Activated gamma-delta T cell treated with anti-CD3 and anti-CD28 coated beads, Interleukin-2, amount 50 U/mL, for 16 hours (primary cell): Measurements from ENCODE around the gene MMP24.
"Not testable (repeated sequence)": the region's sequence is repeated elsewhere in the genome, so short reads cannot be mapped to it uniquely, and the experiment has no call there.

Experiments used
- DNase-seq: peaks from one replicate; pipeline ENCODE4 v3.0.0-alpha.2; 2020; ENCODE audit warnings: low read depth

Gene MMP24

GRCh38 chr20:35223941-35224340, 2.5 kb upstream of the MMP24 start:
- no peak for DNase-seq

GRCh38 chr20:35224536-35224935, 2.0 kb upstream of the MMP24 start:
- DNase-seq, result no peak

- no peak for DNase-seq
Measured at GRCh38 chr20:35225319-35226125, 968 bp upstream of the MMP24 start.

GRCh38 chr20:35226884-35227681, 593 bp downstream of the MMP24 start:
- DNase-seq, result peak; percentile 27

- no peak for DNase-seq
Measured at GRCh38 chr20:35232575-35232974, 6.1 kb downstream of the MMP24 start.

- no peak for DNase-seq
Measured at GRCh38 chr20:35235881-35236280, 9.4 kb downstream of the MMP24 start.

GRCh38 chr20:35237486-35237885, 11.0 kb downstream of the MMP24 start:
- no peak for DNase-seq

GRCh38 chr20:35238170-35238569, 11.7 kb downstream of the MMP24 start:
- no peak for DNase-seq

- no peak for DNase-seq
Measured at GRCh38 chr20:35238735-35239134, 12.2 kb downstream of the MMP24 start.

GRCh38 chr20:35240083-35240810, 13.8 kb downstream of the MMP24 start:
- DNase-seq, result no peak

GRCh38 chr20:35240811-35241293, 14.4 kb downstream of the MMP24 start:
- DNase-seq, result no peak

- DNase-seq, result no peak
Measured at GRCh38 chr20:35243317-35243716, 16.8 kb downstream of the MMP24 start.

- no peak for DNase-seq
Measured at GRCh38 chr20:35243986-35244385, 17.5 kb downstream of the MMP24 start.

- no peak for DNase-seq
Measured at GRCh38 chr20:35246723-35247122, 20.2 kb downstream of the MMP24 start.

GRCh38 chr20:35248641-35249475, 22.4 kb downstream of the MMP24 start:
- no peak for DNase-seq

GRCh38 chr20:35251613-35251940, 25.1 kb downstream of the MMP24 start:
- DNase-seq, result no peak

- peak; percentile 41 for DNase-seq
Measured at GRCh38 chr20:35252037-35252461, 25.6 kb downstream of the MMP24 start.

- DNase-seq, result not testable (repeated sequence)
Measured at GRCh38 chr20:35252598-35252997, 26.1 kb downstream of the MMP24 start.

GRCh38 chr20:35253010-35253409, 26.5 kb downstream of the MMP24 start:
- DNase-seq, result no peak

GRCh38 chr20:35254448-35254999, 28.0 kb downstream of the MMP24 start:
- DNase-seq, result no peak

- no peak for DNase-seq
Measured at GRCh38 chr20:35257175-35257909, 30.9 kb downstream of the MMP24 start.
